ENCODE data around the gene HK2. TPM values are rescaled to one million over a fixed set of nuclear protein-coding genes. Genes with fewer than 3 reads are reported as not detected.
A peak's percentile ranks its signal among the peaks of the same experiment; 100 is the strongest.

HK2 gene
- total RNA-seq, 2 donors from 2014 or later, result 17.2 to 18.4 TPM

GRCh38 chr2:74870951-74871350, 37.0 kb downstream of the HK2 start:
- ATAC-seq, result no peak
- intact Hi-C loops (cut with DNase I), result loop anchor here in 1 of 2 donors (5.0 to 10.0 kb wide), 2 partner anchors 34 to 726 kb away; partner anchors contain the start of gene BOLA3
- no peak for DNase-seq

DNA sequence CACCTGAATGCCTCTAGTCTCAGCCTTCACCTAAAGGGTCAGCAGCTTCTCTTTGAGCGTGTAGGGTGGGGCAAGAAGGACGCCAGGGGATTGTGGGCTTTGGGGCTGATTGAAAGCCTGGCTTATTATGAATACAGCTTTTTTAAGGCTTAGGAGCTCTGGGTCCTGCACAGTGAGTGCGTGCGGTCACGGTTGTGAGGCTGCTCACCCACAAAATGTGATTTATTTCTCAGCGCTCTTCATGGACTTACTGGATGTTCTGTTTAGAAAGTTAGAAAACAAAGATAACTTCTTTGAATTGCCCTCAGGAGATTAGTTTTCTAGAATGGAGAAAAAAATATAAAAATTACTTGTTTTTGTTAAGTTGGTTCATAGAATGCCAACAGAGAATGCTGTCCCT, 37.5 kb downstream of the HK2 start:
- intact Hi-C loops (cut with DNase I), result loop anchor here in 1 of 2 donors (5.0 to 10.0 kb wide), 2 partner anchors 34 to 727 kb away; partner anchors contain the start of gene BOLA3
- DNase-seq (no peak), ATAC-seq (no peak)

DNA sequence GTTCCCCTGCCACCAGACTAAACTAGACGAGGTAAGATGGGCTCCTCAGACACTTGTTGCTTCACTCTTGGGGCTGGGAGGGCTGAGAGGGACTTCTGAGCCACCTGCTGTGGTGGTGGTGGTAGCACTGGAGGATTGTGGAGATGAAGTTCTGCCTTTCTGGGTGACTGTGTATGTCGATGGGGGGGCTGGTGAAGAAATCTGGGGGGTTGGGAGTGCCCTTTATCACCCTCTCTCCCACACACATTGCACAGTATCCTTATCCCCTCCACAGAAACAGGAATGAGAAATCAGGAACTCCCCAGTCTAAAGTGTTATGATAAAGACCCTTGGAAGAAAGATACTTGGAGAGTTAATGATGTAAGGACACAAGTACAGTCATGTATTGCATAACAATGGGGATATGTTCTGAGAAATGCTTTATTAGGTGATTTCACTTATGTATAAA, 38.5 kb downstream of the HK2 start:
- intact Hi-C loops (cut with DNase I), result loop anchor here in 1 of 2 donors (5.0 to 10.0 kb wide), 2 partner anchors 35 to 728 kb away; partner anchors contain the start of gene BOLA3
- ATAC-seq, result no peak
- no peak for DNase-seq

DNA sequence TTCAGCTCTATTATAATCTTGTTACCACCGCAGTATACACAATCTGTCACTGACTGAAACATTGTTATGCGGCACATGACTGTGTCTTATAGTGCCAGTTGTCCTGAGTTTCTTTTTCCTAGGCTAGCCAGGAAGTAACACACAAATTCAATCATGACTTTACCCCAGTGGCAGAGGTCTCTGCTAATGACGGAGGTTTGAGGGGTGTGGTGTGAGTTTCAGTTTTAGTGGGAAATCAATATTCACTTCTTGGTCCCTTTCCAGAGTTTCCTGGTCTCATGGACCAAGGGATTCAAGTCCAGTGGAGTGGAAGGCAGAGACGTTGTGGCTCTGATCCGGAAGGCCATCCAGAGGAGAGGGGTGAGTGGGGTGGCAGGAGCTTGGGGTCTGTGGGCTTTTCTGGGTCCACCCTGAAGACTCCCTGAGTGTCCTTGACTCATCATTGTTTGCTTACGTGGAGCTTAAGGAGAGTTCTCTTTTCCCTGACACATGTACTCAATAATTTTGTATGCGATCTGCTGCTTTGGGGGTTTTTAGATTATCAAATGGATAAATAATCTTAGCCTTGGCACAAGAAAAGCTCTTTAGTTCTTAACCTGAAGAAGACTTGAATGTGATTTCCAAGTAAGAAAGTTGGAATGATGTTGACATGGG, 39.2 kb downstream of the HK2 start:
- DNase-seq (no peak), ATAC-seq (no peak)
- intact Hi-C loops (cut with DNase I), result loop anchor here in 1 of 2 donors (5.0 to 10.0 kb wide), 2 partner anchors 36 to 728 kb away; partner anchors contain the start of gene BOLA3

- peak in 1 of 2 donors; percentile 19 for ATAC-seq
- no peak for DNase-seq
- intact Hi-C loops (cut with DNase I), result loop anchor here in 1 of 2 donors (5.0 to 10.0 kb wide), 2 partner anchors 37 to 729 kb away; partner anchors contain the start of gene BOLA3
Measured at GRCh38 chr2:74873678-74874640, 40.0 kb downstream of the HK2 start.

- intact Hi-C loops (cut with DNase I), result loop anchor here (2.0 to 10.0 kb wide), 3 partner anchors 161 to 731 kb away; partner anchors contain the start of gene BOLA3 (in 1 of the 2)
Measured at GRCh38 chr2:74876081-74876886, 42.4 kb downstream of the HK2 start.

GRCh38 chr2:74877376-74877775, 43.4 kb downstream of the HK2 start:
- DNase-seq (no peak), ATAC-seq (no peak)
- intact Hi-C loops (cut with DNase I), result loop anchor here (2.0 to 10.0 kb wide), 3 partner anchors 163 to 733 kb away; partner anchors contain the start of gene BOLA3 (in 1 of the 2)

More at GRCh38 chr2:74876081-74876886, 42.4 kb downstream of the HK2 start:
- DNase-seq, result no peak
- peak; percentile 69 to 71 for ATAC-seq

- ATAC-seq (no peak), DNase-seq (no peak)
- intact Hi-C loops (cut with DNase I), result loop anchor here (2.0 to 10.0 kb wide), 3 partner anchors 163 to 733 kb away; partner anchors contain the start of gene BOLA3 (in 1 of the 2)
Measured at GRCh38 chr2:74877781-74878433, 44.0 kb downstream of the HK2 start.

GRCh38 chr2:74878551-74878950, 44.6 kb downstream of the HK2 start:
- intact Hi-C loops (cut with DNase I), result loop anchor here in 1 of 2 donors (10.0 kb wide), 1 partner anchor 734 kb away; the partner anchor contains the start of gene BOLA3
- DNase-seq (no peak), ATAC-seq (no peak)

DNA sequence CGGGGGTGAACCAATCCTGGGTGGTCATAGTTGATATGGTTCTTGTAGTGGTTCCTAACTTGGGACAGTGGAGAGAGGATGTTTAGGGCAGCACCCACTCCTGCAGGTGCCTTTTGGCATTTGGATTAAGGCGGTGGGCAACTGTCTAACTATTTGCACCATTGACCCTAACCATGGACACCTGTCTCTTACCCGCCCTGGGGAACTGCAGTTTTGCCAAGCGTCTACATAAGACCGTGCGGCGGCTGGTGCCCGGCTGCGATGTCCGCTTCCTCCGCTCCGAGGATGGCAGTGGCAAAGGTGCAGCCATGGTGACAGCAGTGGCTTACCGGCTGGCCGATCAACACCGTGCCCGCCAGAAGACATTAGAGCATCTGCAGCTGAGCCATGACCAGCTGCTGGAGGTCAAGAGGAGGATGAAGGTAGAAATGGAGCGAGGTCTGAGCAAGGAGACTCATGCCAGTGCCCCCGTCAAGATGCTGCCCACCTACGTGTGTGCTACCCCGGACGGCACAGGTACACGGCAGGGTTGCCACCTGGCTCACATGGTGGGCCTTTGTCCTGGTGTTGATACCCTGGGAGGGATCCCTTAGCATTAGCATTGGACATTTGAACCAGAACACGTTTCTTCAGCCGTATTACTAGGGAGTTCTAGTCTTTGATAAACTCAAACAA, 46.3 kb downstream of the HK2 start:
- intact Hi-C loops (cut with DNase I), result no loop called here
- no peak for DNase-seq
- ATAC-seq, result no peak

DNA sequence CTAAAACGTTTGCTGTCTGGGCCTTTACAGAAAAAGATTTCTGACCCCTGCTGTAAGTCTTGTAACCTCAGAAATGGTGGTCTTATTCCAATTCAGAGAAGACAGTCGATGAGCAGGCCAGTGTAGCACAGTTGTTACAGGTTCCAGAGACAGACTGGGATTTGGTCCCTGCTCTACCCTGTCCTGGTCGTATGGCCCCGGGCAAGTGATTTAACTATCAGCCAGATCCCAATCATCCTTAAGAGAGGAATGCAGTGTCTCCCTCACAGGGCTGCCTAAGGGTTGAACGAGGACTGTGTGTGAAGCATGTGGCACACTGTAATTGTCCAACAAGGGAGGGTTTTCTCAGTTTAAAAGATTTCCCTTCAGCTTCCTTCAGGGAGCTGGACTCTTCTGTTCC, 47.2 kb downstream of the HK2 start:
- intact Hi-C loops (cut with DNase I), result no loop called here
- DNase-seq (no peak), ATAC-seq (no peak)

GRCh38 chr2:74881626-74882298, 47.8 kb downstream of the HK2 start:
- ATAC-seq (no peak), DNase-seq (no peak)
- intact Hi-C loops (cut with DNase I), result no loop called here

DNA sequence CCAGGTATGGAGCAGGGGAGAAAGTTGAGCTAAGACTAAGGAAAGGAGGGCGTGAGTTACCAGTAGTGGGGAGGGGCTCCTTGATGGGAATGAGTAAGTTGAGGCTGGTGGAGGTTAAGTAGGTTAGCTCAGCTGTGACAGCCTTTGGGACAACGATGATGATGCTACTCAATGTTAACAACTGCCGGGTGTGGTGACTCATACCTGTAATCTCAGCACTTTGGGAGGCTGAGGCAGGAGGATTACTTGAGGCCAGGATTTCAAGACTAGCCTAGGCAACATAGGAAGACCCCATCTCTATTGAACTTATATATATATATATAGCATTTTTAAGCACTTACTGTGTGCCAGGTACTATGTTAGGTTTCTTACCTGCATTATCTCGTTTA, 48.4 kb downstream of the HK2 start:
- intact Hi-C loops (cut with DNase I), result no loop called here
- ATAC-seq (no peak), DNase-seq (no peak)

GRCh38 chr2:74883011-74883410, 49.1 kb downstream of the HK2 start:
- intact Hi-C loops (cut with DNase I), result no loop called here
- DNase-seq, result no peak
- no peak for ATAC-seq

DNA sequence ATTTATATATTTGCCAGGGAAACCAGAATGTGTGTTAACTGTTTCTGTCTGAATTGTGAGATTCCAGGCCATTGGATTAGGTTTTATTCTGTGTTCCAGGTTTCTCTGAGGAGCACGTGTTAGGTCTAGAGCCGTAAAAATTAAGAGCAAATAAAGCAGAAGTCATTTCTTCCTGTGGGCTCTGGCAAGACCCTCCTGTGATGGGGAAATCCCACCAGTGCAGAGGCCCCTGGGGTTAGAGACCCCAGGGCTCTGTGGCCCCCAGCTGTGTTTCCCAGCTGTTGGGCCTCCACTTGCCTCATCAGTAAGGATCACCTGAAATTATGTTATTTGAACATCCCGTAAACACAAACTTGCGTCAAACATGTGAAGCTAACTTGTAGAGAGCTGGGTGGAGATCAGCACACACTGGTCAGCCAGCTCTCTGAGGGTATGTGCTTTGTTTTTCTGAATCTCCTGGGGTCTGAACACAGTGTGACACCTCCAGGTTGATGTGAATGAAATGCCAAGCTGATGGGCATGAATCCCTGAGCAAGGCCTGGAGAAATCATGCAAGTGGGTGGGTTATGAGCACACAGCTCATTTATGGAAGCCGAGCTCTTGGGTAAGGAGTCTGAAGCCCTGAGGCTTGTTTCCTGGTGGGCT, 50.3 kb downstream of the HK2 start:
- intact Hi-C loops (cut with DNase I), result no loop called here
- ATAC-seq (no peak), DNase-seq (no peak)

DNA sequence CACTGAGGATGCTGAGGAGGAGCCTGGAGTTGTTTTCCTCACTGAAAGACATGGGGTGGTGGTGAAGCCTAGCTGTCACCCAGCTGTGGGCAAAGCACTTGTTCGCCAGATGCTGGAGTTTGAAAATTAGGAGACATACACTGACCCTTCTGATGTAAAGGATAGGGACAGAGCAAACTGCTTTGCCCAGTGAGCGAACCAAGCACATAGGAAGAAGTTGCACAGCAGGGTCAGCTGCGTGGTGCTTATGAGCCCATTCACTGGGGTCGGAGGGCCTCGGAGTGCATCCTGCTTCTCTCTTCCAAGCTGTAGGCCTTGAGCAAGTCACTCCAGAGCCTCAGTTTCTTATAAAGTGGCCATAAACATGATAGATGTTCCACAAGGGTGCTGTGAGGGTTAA, 50.9 kb downstream of the HK2 start:
- ATAC-seq, result no peak
- intact Hi-C loops (cut with DNase I), result no loop called here
- DNase-seq, result no peak

DNA sequence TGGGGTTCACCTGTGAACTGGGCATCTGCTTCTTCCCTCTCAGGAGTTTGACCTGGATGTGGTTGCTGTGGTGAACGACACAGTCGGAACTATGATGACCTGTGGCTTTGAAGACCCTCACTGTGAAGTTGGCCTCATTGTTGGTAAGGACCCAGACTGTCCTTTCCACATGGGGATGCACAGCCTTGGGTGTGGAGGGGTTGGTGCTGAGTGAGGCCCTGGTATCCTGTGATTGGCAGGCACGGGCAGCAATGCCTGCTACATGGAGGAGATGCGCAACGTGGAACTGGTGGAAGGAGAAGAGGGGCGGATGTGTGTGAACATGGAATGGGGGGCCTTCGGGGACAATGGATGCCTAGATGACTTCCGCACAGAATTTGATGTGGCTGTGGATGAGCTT, 52.3 kb downstream of the HK2 start:
- ATAC-seq, result no peak
- no peak for DNase-seq
- intact Hi-C loops (cut with DNase I), result no loop called here

All from left cardiac atrium (tissue), 4 donors.